ENCODE measurements around the gene FUBP1. TPM values are rescaled to one million over a fixed set of nuclear protein-coding genes. Genes with fewer than 3 reads are reported as not detected.
A peak's percentile ranks its signal among the peaks of the same experiment; 100 is the strongest.

Gene FUBP1
- polyA plus RNA-seq, 3 donors, result 16.5 to 47.3 (median 16.5) TPM

GRCh38 chr1:78005448-78005722 lies 26.5 kb upstream of the FUBP1 start:
- Histone ChIP-seq H2AFZ (ENCODE audit: insufficient read depth, low read depth, low read length, poor library complexity, severe bottlenecking) (peak overlapping the region; percentile 72), H3K4me2 (replicated peaks; ENCODE audit: extremely low read depth, low read length, poor library complexity, severe bottlenecking) (peak overlapping the region; percentile 83), H3K4me3 (replicated peaks in 1 of 3; ENCODE audit: low read depth in 2 of 3, low read length in 3 of 3) (peak overlapping the region; percentile 57 to 99 (median 83)), H4K20me1 (ENCODE audit: insufficient read depth, low read length) (no peaks in the 10 kb centered on the region), H3K4me1 (ENCODE audit: control insufficient read depth in 1 of 2, insufficient read depth in 2 of 2, low read length in 2 of 2) (peaks cover 2 to 25% of the 10 kb centered on the region in 2 donors), H3K9ac (ENCODE audit: insufficient read depth, low read length, poor library complexity, severe bottlenecking) (peak overlapping the region; percentile 85), H3K27ac (ENCODE audit: low read depth in 1 of 2, low read length in 2 of 2) (peak overlapping the region in 1 of 2 donors; percentile 95), H3K9me3 (replicated peaks in 1 of 2; ENCODE audit: control insufficient read depth in 1 of 2, insufficient read depth in 1 of 2, low read length in 2 of 2) (no peaks in the 10 kb centered on the region), H3K36me3 (replicated peaks in 1 of 2; ENCODE audit: control insufficient read depth in 1 of 2, insufficient read depth in 2 of 2, low read length in 2 of 2) (no peaks in the 10 kb centered on the region), H3K27me3 (ENCODE audit: control insufficient read depth in 2 of 2, insufficient read depth in 2 of 2, low read length in 2 of 2) (no peaks in the 10 kb centered on the region), H3K79me2 (ENCODE audit: insufficient read depth, low read length) (peaks cover 10% of the 10 kb centered on the region)
- H3K9me3 Mint-ChIP-seq, result no peaks in the 10 kb centered on the region
- peaks cover 14% of the 10 kb centered on the region for H3K4me1 Mint-ChIP-seq
- TF ChIP-seq CTCF (IDR thresholded peaks at IDR 0.05), result no peak
- intact Hi-C loops (cut with micrococcal nuclease), result loop anchor here in 1 of 2 donors (2.0 kb wide), 1 partner anchor 27 kb away; the partner anchor contains the start of gene FUBP1
- peak overlapping the region; percentile 76 to 94 for H3K4me3 Mint-ChIP-seq
- H3K27ac Mint-ChIP-seq, result peak overlapping the region; percentile 96 to 99 (median 97)
- DNase-seq, result no peak
- WGBS (ENCODE audit: insufficient coverage), result no CpG with 5 or more reads among the region's 1 CpG
- peaks cover 0 to 2% of the 10 kb centered on the region in 2 donors for H3K36me3 Mint-ChIP-seq
- H3K27me3 Mint-ChIP-seq (ENCODE audit: low read depth in 3 of 3), result peaks cover 0 to 1% (median 0%) of the 10 kb centered on the region in 3 donors

DNA sequence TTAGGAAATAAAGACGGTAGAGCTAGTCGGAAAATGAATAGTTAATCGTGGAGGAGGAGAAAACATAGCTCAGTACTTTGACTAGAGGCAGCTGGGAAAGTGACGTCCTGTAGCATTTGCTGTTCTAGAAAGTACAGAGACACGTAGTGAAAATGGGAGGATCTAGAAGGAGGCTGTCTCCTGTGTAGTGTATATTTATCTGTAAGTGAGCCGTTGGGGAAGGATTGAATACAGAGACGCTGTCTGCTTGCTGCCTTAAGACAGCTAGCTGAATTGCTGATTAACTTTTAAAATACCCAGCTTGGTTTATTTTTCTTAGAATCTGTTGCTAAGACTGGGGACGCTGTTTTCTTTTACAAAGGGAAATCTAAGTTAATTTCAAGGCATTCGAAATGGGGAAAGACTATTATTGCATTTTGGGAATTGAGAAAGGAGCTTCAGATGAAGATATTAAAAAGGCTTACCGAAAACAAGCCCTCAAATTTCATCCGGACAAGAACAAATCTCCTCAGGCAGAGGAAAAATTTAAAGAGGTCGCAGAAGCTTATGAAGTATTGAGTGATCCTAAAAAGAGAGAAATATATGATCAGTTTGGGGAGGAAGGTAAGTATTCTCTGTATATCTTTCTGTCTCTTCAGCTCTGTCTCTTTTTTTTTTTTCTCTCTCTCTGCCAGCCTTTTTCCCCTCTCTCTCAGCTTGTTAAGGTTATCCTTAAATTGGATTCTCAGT lies 26.0 kb upstream of the FUBP1 start, which contains the start of gene DNAJB4:
DNAJB4 (plus strand) TSS at position 221 of the 729 bp plus-strand sequence; CDS start at position 393, 172 bp downstream.
- intact Hi-C loops (cut with micrococcal nuclease), result loop anchor here in 1 of 2 donors (2.0 kb wide), 1 partner anchor 26 kb away; the partner anchor contains the start of gene FUBP1
- no peaks in the 10 kb centered on the region for H3K9me3 ChIP-seq (replicated peaks in 1 of 2; ENCODE audit: control insufficient read depth in 1 of 2, insufficient read depth in 1 of 2, low read length in 2 of 2)

More for the DNA sequence above, 26.0 kb upstream of the FUBP1 start, which contains the start of gene DNAJB4:
- Histone ChIP-seq H3K79me2 (ENCODE audit: insufficient read depth, low read length) (peaks cover 10% of the 10 kb centered on the region), H3K27me3 (ENCODE audit: control insufficient read depth in 2 of 2, insufficient read depth in 2 of 2, low read length in 2 of 2) (no peaks in the 10 kb centered on the region), H3K9ac (ENCODE audit: insufficient read depth, low read length, poor library complexity, severe bottlenecking) (peak within 1 kb of the TSS; percentile 85), H3K27ac (ENCODE audit: low read depth in 1 of 2, low read length in 2 of 2) (peak within 1 kb of the TSS; percentile 57 to 95), H2AFZ (ENCODE audit: insufficient read depth, low read depth, low read length, poor library complexity, severe bottlenecking) (peak within 1 kb of the TSS; percentile 72), H3K4me2 (replicated peaks; ENCODE audit: extremely low read depth, low read length, poor library complexity, severe bottlenecking) (peak within 1 kb of the TSS; percentile 83), H3K4me3 (replicated peaks in 1 of 3; ENCODE audit: low read depth in 2 of 3, low read length in 3 of 3) (peak within 1 kb of the TSS; percentile 57 to 99 (median 83)), H3K36me3 (replicated peaks in 1 of 2; ENCODE audit: control insufficient read depth in 1 of 2, insufficient read depth in 2 of 2, low read length in 2 of 2) (no peaks in the 10 kb centered on the region), H4K20me1 (ENCODE audit: insufficient read depth, low read length) (no peaks in the 10 kb centered on the region), H3K4me1 (ENCODE audit: control insufficient read depth in 1 of 2, insufficient read depth in 2 of 2, low read length in 2 of 2) (peaks cover 2 to 25% of the 10 kb centered on the region in 2 donors)
- no peak for TF ChIP-seq CTCF (IDR thresholded peaks at IDR 0.05)
- H3K27ac Mint-ChIP-seq, result peak within 1 kb of the TSS; percentile 96 to 99 (median 97)
- peaks cover 14% of the 10 kb centered on the region for H3K4me1 Mint-ChIP-seq
- no peaks in the 10 kb centered on the region for H3K9me3 Mint-ChIP-seq
- WGBS (ENCODE audit: insufficient coverage), result 0% methylated on average over 6 of the region's 12 CpGs
- peak; percentile 89 to 92 (median 91) for DNase-seq
- H3K27me3 Mint-ChIP-seq (ENCODE audit: low read depth in 3 of 3), result peaks cover 0 to 1% (median 0%) of the 10 kb centered on the region in 3 donors
- peak within 1 kb of the TSS; percentile 76 to 94 for H3K4me3 Mint-ChIP-seq
- H3K36me3 Mint-ChIP-seq, result peaks cover 0 to 2% of the 10 kb centered on the region in 2 donors
